A549 (cell line): ENCODE measurements around the gene VIT. TPM values are rescaled to one million over a fixed set of nuclear protein-coding genes. Genes with fewer than 3 reads are reported as not detected.

ENCODE experiments used
- ATAC-seq, 2 experiments: fragments of 200-7000 bp in 1 of 2; fragments of >200 bp in 1 of 2; cut with Nextera tagmentation in 1 of 2; cut with Tn5 transposase in 1 of 2; 3 replicates each; pipeline versions ENCODE4 v1.8.0 to v1.9.1; 2018 to 2020; ENCODE audit warnings: mild to moderate bottlenecking in 1 of 2, moderate library complexity in 1 of 2
- CTCF ChIA-PET: fragments of 300-600 bp; sonication (Branson Sonifier 250); formaldehyde crosslinking; extraction: SDS; loops from one replicate; lab custom pipeline; 2021; ENCODE audit warnings: antibody characterized with exemption, inconsistent platforms; lab: Yijun Ruan, JAX
- POLR2A ChIA-PET: fragments of 350-600 bp; formaldehyde crosslinking; extraction: SDS; loops from one replicate; lab custom pipeline; 2021; ENCODE audit warnings: antibody characterized with exemption, inconsistent platforms; lab: Yijun Ruan, JAX
- DNase-seq, 2 experiments: peaks; one replicate each; pipeline versions ENCODE4 v3.0.0 to v3.0.0-alpha.2; 2011 to 2016; ENCODE audit warnings: low read depth in 1 of 2, low spot score in 1 of 2
- FAIRE-seq: peaks from 2 replicates; lab custom pipeline; 2011; peaks lifted over from hg19 to GRCh38; lab: Jason Lieb, UNC
- H3K27ac ChIP-seq, 2 experiments: fragments of >200 bp; sonication (Bioruptor Twin); formaldehyde crosslinking; 3 replicates each; pipeline ENCODE4 v1.5.1; 2016 to 2017
- H3K4me1 ChIP-seq: fragments of >200 bp; sonication (Bioruptor Twin); formaldehyde crosslinking; 3 replicates; pipeline ENCODE4 v1.6.1; 2016
- H3K4me2 ChIP-seq: fragments of >200 bp; sonication (Bioruptor Twin); formaldehyde crosslinking; 3 replicates; pipeline ENCODE4 v1.6.1; 2016
- H3K4me3 ChIP-seq: fragments of >200 bp; sonication (Bioruptor Twin); formaldehyde crosslinking; 3 replicates; pipeline ENCODE4 v1.5.1; 2016
- H3K9me3 ChIP-seq: fragments of >200 bp; sonication (Bioruptor Twin); formaldehyde crosslinking; 3 replicates; pipeline ENCODE4 v1.6.1; 2016
- CBX2 ChIP-seq: fragments of 200-600 bp; sonication (generic); IDR thresholded peaks from 2 replicates; pipeline ENCODE4 v1.6.1; 2016; ENCODE audit warnings: low read depth, mild to moderate bottlenecking, borderline replicate concordance
- CBX8 ChIP-seq: fragments of 200-600 bp; sonication (generic); IDR thresholded peaks from 2 replicates; pipeline ENCODE4 v1.6.1; 2016
- CHD2 ChIP-seq: fragments of 150-350 bp; IDR thresholded peaks from 2 replicates; pipeline ENCODE4 v1.6.1; 2014; ENCODE audit warnings: low read length; ENCODE audit not compliant: partially characterized antibody
- EHF ChIP-seq: fragments of 250-450 bp; sonication (Bioruptor Pico); IDR thresholded peaks from 2 replicates; pipeline ENCODE4 v1.5.0; 2020; ENCODE audit warnings: mild to moderate bottlenecking
- EHMT2 ChIP-seq: fragments of 200-600 bp; sonication (generic); IDR thresholded peaks from 2 replicates; pipeline ENCODE4 v1.6.1; 2016; ENCODE audit warnings: antibody characterized with exemption, low read depth, mild to moderate bottlenecking, moderate library complexity
- FOSB ChIP-seq: fragments of 250-450 bp; sonication (Bioruptor Pico); IDR thresholded peaks from 2 replicates; pipeline ENCODE4 v1.5.0; 2020; ENCODE audit warnings: mild to moderate bottlenecking, moderate library complexity
- JUNB ChIP-seq: fragments of >200 bp; sonication (Bioruptor Twin); formaldehyde crosslinking; IDR thresholded peaks from 2 replicates; pipeline ENCODE4 v1.6.1; 2016
- POLR2A ChIP-seq: IDR thresholded peaks from 2 replicates; pipeline ENCODE4 v1.6.1; 2012; ENCODE audit warnings: mild to moderate bottlenecking, low read length
- POLR2AphosphoS2 ChIP-seq: conservative IDR thresholded peaks from 2 replicates; pipeline ENCODE4 v1.6.1; 2012; ENCODE audit warnings: low read length, improper control_type of control experiment, inconsistent platforms
- RAD21 ChIP-seq, 2 experiments: fragments of >200 bp in 1 of 2; sonication (Bioruptor Twin) in 1 of 2; formaldehyde crosslinking in 1 of 2; IDR thresholded peaks in 1 of 2; conservative IDR thresholded peaks in 1 of 2; 2 replicates in 1 of 2; 3 replicates in 1 of 2; pipeline ENCODE4 v1.6.1; 2012 to 2018; ENCODE audit warnings: inconsistent platforms in 1 of 2
- RARB ChIP-seq: fragments of 250-450 bp; sonication (Bioruptor Pico); IDR thresholded peaks from 2 replicates; pipeline ENCODE4 v1.8.0; 2021; ENCODE audit warnings: mild to moderate bottlenecking, moderate library complexity
- RNF2 ChIP-seq: fragments of 200-600 bp; sonication (generic); IDR thresholded peaks from 2 replicates; pipeline ENCODE4 v1.6.1; 2016; ENCODE audit warnings: low read depth, mild to moderate bottlenecking, antibody characterized with exemption, moderate library complexity, borderline replicate concordance
- SMC3 ChIP-seq: fragments of >200 bp; sonication (Bioruptor Twin); formaldehyde crosslinking; IDR thresholded peaks from 3 replicates; pipeline ENCODE4 v1.6.1; 2018; ENCODE audit warnings: inconsistent platforms
- USF2 ChIP-seq: fragments of 450-650 bp; IDR thresholded peaks from 2 replicates; pipeline ENCODE4 v1.6.1; 2014; ENCODE audit warnings: antibody characterized with exemption
- ZFP36 ChIP-seq: fragments of 450-650 bp; IDR thresholded peaks from 2 replicates; pipeline ENCODE4 v1.6.1; 2014; ENCODE audit warnings: borderline replicate concordance; ENCODE audit not compliant: partially characterized antibody
- ZNF302 ChIP-seq: fragments of 250-450 bp; sonication (Bioruptor Pico); IDR thresholded peaks from 2 replicates; pipeline ENCODE4 v1.9.0; 2021; ENCODE audit warnings: inconsistent platforms, mild to moderate bottlenecking, moderate library complexity
- WGBS: methylation state at CpG from one replicate; pipeline ENCODE4 v1.1.6; 2017; ENCODE audit errors: missing lambda C conversion rate; 5-methylcytosine and 5-hydroxymethylcytosine counted together
- polyA plus RNA-seq, 4 experiments: library from polyadenylated mRNA; depleted of rRNA in 3 of 4; stranded (reverse); fragments of >200 nt; fragmentation: RNase III in 1 of 4; extraction: RNeasy Plus Mini Kit Qiagen cat#74134 plus additional on column Dnase treatment in 1 of 4; gene quantifications; 2 replicates in 3 of 4; 3 replicates in 1 of 4; pipeline ENCODE4 v1.2.3, GENCODE V29; 2011 to 2017
- TF ChIP-seq, protein P1 (sequence below): IDR thresholded peaks from 2 replicates; pipeline ENCODE4 v1.6.1; 2012; ENCODE audit warnings: low read depth, borderline replicate concordance
- TF ChIP-seq, protein P2 (sequence below): fragments of 250-450 bp; sonication (Bioruptor Pico); IDR thresholded peaks from 2 replicates; pipeline ENCODE4 v1.5.0; 2021; ENCODE audit warnings: mild to moderate bottlenecking, moderate library complexity, borderline replicate concordance
- TF ChIP-seq, protein P3 (sequence below): IDR thresholded peaks from 2 replicates; pipeline ENCODE4 v1.6.1; 2012
- TF ChIP-seq, protein P4 (sequence below): fragments of >200 bp; sonication (Bioruptor Twin); formaldehyde crosslinking; IDR thresholded peaks from 2 replicates; pipeline ENCODE4 v1.6.1; 2016
- TF ChIP-seq, protein P5 (sequence below): fragments of 250-450 bp; sonication (Bioruptor Pico); IDR thresholded peaks from 2 replicates; pipeline ENCODE4 v1.5.0; 2020; ENCODE audit warnings: low read depth, mild to moderate bottlenecking, moderate library complexity

Gene VIT
- polyA plus RNA-seq, 2 of the 4 experiments (the other 2 are of a cell fraction) = not detected

DNA sequence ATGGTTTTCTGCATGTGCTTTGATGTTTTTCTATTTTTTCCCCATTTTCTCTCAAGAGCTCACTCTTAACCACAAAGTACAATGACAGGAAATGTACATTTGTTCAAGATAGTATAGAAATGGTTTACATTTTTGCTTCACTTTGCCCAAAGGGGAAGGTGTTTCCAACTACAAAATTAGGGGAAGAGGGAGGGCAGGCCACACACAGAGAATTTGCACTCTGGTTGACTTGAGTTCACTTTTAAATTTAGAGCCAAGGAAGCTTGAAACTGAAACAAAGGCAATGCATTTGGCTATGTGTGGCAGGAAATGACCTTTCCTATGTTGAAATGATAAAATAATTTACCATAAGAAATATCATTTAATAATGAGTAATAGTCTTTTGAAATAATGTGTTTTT is 19.1 kb upstream of the VIT start (continued):
- TF ChIP-seq, protein P1, sequence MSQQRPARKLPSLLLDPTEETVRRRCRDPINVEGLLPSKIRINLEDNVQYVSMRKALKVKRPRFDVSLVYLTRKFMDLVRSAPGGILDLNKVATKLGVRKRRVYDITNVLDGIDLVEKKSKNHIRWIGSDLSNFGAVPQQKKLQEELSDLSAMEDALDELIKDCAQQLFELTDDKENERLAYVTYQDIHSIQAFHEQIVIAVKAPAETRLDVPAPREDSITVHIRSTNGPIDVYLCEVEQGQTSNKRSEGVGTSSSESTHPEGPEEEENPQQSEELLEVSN = no peak
- TF ChIP-seq, protein P2, sequence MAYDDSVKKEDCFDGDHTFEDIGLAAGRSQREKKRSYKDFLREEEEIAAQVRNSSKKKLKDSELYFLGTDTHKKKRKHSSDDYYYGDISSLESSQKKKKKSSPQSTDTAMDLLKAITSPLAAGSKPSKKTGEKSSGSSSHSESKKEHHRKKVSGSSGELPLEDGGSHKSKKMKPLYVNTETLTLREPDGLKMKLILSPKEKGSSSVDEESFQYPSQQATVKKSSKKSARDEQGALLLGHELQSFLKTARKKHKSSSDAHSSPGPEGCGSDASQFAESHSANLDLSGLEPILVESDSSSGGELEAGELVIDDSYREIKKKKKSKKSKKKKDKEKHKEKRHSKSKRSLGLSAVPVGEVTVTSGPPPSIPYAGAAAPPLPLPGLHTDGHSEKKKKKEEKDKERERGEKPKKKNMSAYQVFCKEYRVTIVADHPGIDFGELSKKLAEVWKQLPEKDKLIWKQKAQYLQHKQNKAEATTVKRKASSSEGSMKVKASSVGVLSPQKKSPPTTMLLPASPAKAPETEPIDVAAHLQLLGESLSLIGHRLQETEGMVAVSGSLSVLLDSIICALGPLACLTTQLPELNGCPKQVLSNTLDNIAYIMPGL = no peak
- no peak for TF ChIP-seq ZFP36
- TF ChIP-seq, protein P3, sequence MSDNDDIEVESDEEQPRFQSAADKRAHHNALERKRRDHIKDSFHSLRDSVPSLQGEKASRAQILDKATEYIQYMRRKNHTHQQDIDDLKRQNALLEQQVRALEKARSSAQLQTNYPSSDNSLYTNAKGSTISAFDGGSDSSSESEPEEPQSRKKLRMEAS = no peak
- TF ChIP-seq POLR2A = no peak
- TF ChIP-seq RNF2 = no peak
- no peak for TF ChIP-seq RARB (CRISPR knock-in tag)

GRCh38 chr2:36677996-36678605 is 18.4 kb upstream of the VIT start:
- POLR2A ChIA-PET = no interaction called here
- CTCF ChIA-PET = interaction anchor here (1.4 kb wide), 1 partner anchor 14 kb away, joined by 7 read pairs; no protein-coding TSS in a partner anchor
- no peak overlapping the region for H3K4me3 ChIP-seq
- no peak overlapping the region for H3K4me2 ChIP-seq
- no peak for TF ChIP-seq USF2
- no peak for TF ChIP-seq CBX8
- TF ChIP-seq CBX2 = no peak
- TF ChIP-seq, protein P2 = no peak
- TF ChIP-seq, protein P4, sequence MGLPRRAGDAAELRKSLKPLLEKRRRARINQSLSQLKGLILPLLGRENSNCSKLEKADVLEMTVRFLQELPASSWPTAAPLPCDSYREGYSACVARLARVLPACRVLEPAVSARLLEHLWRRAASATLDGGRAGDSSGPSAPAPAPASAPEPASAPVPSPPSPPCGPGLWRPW = no peak
- TF ChIP-seq RAD21 (conservative IDR thresholded peaks at IDR 0.05 in 1 of 2, IDR thresholded peaks at IDR 0.05 in 1 of 2) = no peak
- TF ChIP-seq EHMT2 = no peak
- no peak for TF ChIP-seq JUNB
- TF ChIP-seq, protein P3 = no peak
- TF ChIP-seq POLR2AphosphoS2 = no peak
- TF ChIP-seq FOSB = no peak
- no peak for TF ChIP-seq ZNF302 (CRISPR knock-in tag)
- TF ChIP-seq SMC3 = no peak
- no peak for TF ChIP-seq EHF (CRISPR knock-in tag)
- TF ChIP-seq CHD2 = no peak
- TF ChIP-seq ZFP36 = no peak
- TF ChIP-seq, protein P5, sequence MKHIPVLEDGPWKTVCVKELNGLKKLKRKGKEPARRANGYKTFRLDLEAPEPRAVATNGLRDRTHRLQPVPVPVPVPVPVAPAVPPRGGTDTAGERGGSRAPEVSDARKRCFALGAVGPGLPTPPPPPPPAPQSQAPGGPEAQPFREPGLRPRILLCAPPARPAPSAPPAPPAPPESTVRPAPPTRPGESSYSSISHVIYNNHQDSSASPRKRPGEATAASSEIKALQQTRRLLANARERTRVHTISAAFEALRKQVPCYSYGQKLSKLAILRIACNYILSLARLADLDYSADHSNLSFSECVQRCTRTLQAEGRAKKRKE = no peak
- FAIRE-seq = no peak
- no peaks in the 10 kb centered on the region for H3K4me1 ChIP-seq
- ATAC-seq = no peak
- H3K27ac ChIP-seq = no peak overlapping the region
- DNase-seq = no peak
- WGBS = 26% methylated on average over 4 of the region's 4 CpGs
- peaks cover 6% of the 10 kb centered on the region; the same call in 2 of the 3 replicates for H3K9me3 ChIP-seq
